Immature natural killer cell (primary cell): ENCODE results near the gene KCNJ12. TPM values are rescaled to one million over a fixed set of nuclear protein-coding genes. Genes with fewer than 3 reads are reported as not detected.
"Not testable (repeated sequence)": the region's sequence is repeated elsewhere in the genome, so short reads cannot be mapped to it uniquely, and the experiment has no call there.

Experiments used
- DNase-seq, 3 donors: peaks; one replicate each; pipeline ENCODE4 v3.0.0; 2022; ENCODE audit warnings: mixed read lengths in 1 of 3
- H3K27ac Mint-ChIP-seq, 6 donors: one replicate each; pipeline ENCODE4 v1.8.0; 2020; ENCODE audit warnings: mixed read lengths in 6 of 6, mild to moderate bottlenecking in 5 of 6, inconsistent platforms in 4 of 6, moderate library complexity in 3 of 6
- H3K27me3 Mint-ChIP-seq, 3 donors: one replicate each; pipeline ENCODE4 v1.8.0; 2020 to 2021; ENCODE audit warnings: low read depth in 3 of 3, mild to moderate bottlenecking in 3 of 3, mixed read lengths in 3 of 3, moderate library complexity in 3 of 3, inconsistent platforms in 1 of 3
- H3K36me3 Mint-ChIP-seq, 3 donors: one replicate each; pipeline ENCODE4 v1.8.0; 2020; ENCODE audit warnings: mixed read lengths in 3 of 3, inconsistent platforms in 2 of 3, mild to moderate bottlenecking in 2 of 3
- H3K4me1 Mint-ChIP-seq, 2 donors: one replicate each; pipeline ENCODE4 v1.8.0; 2020; ENCODE audit warnings: inconsistent platforms in 2 of 2, mild to moderate bottlenecking in 2 of 2, mixed read lengths in 2 of 2, moderate library complexity in 1 of 2
- H3K4me3 Mint-ChIP-seq, 5 donors: one replicate each; pipeline ENCODE4 v1.8.0; 2020; ENCODE audit warnings: mild to moderate bottlenecking in 5 of 5, mixed read lengths in 5 of 5, inconsistent platforms in 3 of 5, moderate library complexity in 3 of 5
- H3K9me3 Mint-ChIP-seq, 6 donors: one replicate each; pipeline ENCODE4 v1.8.0; 2020; ENCODE audit warnings: mild to moderate bottlenecking in 6 of 6, mixed read lengths in 6 of 6, inconsistent platforms in 4 of 6, moderate library complexity in 3 of 6
- polyA plus RNA-seq, 3 donors: library from polyadenylated mRNA; unstranded; fragments of 300-500 nt; fragmentation: Illumina TruSeq; gene quantifications; one replicate each; pipeline ENCODE4 v1.2.3, GENCODE V29; 2021

Gene KCNJ12
- polyA plus RNA-seq, 3 donors from 2014 or later, result not detected

- not testable (repeated sequence) for DNase-seq, H3K9me3 Mint-ChIP-seq, H3K4me1 Mint-ChIP-seq, H3K27me3 Mint-ChIP-seq, H3K4me3 Mint-ChIP-seq, H3K36me3 Mint-ChIP-seq, H3K27ac Mint-ChIP-seq
Measured at GRCh38 chr17:21428752-21429424, 52.7 kb downstream of the KCNJ12 start.

GRCh38 chr17:21429921-21430628, 53.9 kb downstream of the KCNJ12 start:
- H3K27me3 Mint-ChIP-seq, H3K36me3 Mint-ChIP-seq: not testable (repeated sequence)

GRCh38 chr17:21433971-21434370, 57.8 kb downstream of the KCNJ12 start:
- H3K36me3 Mint-ChIP-seq, H3K27me3 Mint-ChIP-seq, DNase-seq, H3K4me1 Mint-ChIP-seq, H3K27ac Mint-ChIP-seq, H3K9me3 Mint-ChIP-seq: not testable (repeated sequence)
- peak overlapping the region in 1 of 5 donors; percentile 30 for H3K4me3 Mint-ChIP-seq

More at GRCh38 chr17:21429921-21430628, 53.9 kb downstream of the KCNJ12 start:
- H3K4me3 Mint-ChIP-seq, H3K27ac Mint-ChIP-seq, DNase-seq, H3K9me3 Mint-ChIP-seq, H3K4me1 Mint-ChIP-seq: not testable (repeated sequence)

GRCh38 chr17:21434976-21435375, 58.8 kb downstream of the KCNJ12 start:
- H3K27me3 Mint-ChIP-seq, H3K27ac Mint-ChIP-seq, H3K9me3 Mint-ChIP-seq, H3K36me3 Mint-ChIP-seq, H3K4me1 Mint-ChIP-seq, DNase-seq, H3K4me3 Mint-ChIP-seq: not testable (repeated sequence)

- not testable (repeated sequence) for H3K27me3 Mint-ChIP-seq, H3K9me3 Mint-ChIP-seq
Measured at GRCh38 chr17:21436481-21436880, 60.3 kb downstream of the KCNJ12 start.

GRCh38 chr17:21436883-21437836, 61.0 kb downstream of the KCNJ12 start:
- not testable (repeated sequence) for H3K4me1 Mint-ChIP-seq, H3K9me3 Mint-ChIP-seq, H3K27ac Mint-ChIP-seq, DNase-seq, H3K36me3 Mint-ChIP-seq, H3K4me3 Mint-ChIP-seq, H3K27me3 Mint-ChIP-seq

More at GRCh38 chr17:21436481-21436880, 60.3 kb downstream of the KCNJ12 start:
- H3K4me3 Mint-ChIP-seq, DNase-seq, H3K36me3 Mint-ChIP-seq, H3K4me1 Mint-ChIP-seq: not testable (repeated sequence)
- H3K27ac Mint-ChIP-seq, result peak overlapping the region in 1 of 6 donors; percentile 35

GRCh38 chr17:21438316-21439014, 62.3 kb downstream of the KCNJ12 start:
- H3K9me3 Mint-ChIP-seq, H3K4me1 Mint-ChIP-seq, H3K27me3 Mint-ChIP-seq, DNase-seq, H3K27ac Mint-ChIP-seq, H3K4me3 Mint-ChIP-seq, H3K36me3 Mint-ChIP-seq: not testable (repeated sequence)

GRCh38 chr17:21439015-21439336, 62.8 kb downstream of the KCNJ12 start:
- not testable (repeated sequence) for H3K27ac Mint-ChIP-seq, H3K4me1 Mint-ChIP-seq, H3K27me3 Mint-ChIP-seq, H3K4me3 Mint-ChIP-seq, H3K9me3 Mint-ChIP-seq, DNase-seq, H3K36me3 Mint-ChIP-seq

GRCh38 chr17:21445091-21445650, 69.0 kb downstream of the KCNJ12 start:
- Mint-ChIP-seq H3K36me3 (no peaks in the 10 kb centered on the region), H3K9me3 (no peaks in the 10 kb centered on the region), H3K27ac (no peak overlapping the region), H3K4me3 (no peak overlapping the region), H3K27me3 (peaks cover 0 to 3% (median 0%) of the 10 kb centered on the region in 3 donors), H3K4me1 (no peaks in the 10 kb centered on the region)
- DNase-seq, result no peak

GRCh38 chr17:21447552-21447951, 71.4 kb downstream of the KCNJ12 start:
- H3K4me1 Mint-ChIP-seq, H3K9me3 Mint-ChIP-seq, H3K27me3 Mint-ChIP-seq, H3K27ac Mint-ChIP-seq, DNase-seq, H3K36me3 Mint-ChIP-seq, H3K4me3 Mint-ChIP-seq: not testable (repeated sequence)

- DNase-seq, H3K36me3 Mint-ChIP-seq, H3K27ac Mint-ChIP-seq, H3K4me1 Mint-ChIP-seq, H3K27me3 Mint-ChIP-seq, H3K9me3 Mint-ChIP-seq, H3K4me3 Mint-ChIP-seq: not testable (repeated sequence)
Measured at GRCh38 chr17:21449891-21450290, 73.7 kb downstream of the KCNJ12 start.

GRCh38 chr17:21451975-21452374, 75.8 kb downstream of the KCNJ12 start:
- Mint-ChIP-seq H3K36me3 (no peaks in the 10 kb centered on the region), H3K27me3 (peaks cover 4 to 14% (median 6%) of the 10 kb centered on the region in 3 donors), H3K9me3 (no peaks in the 10 kb centered on the region), H3K27ac (no peak overlapping the region), H3K4me1 (peaks cover 11 to 16% of the 10 kb centered on the region in 2 donors), H3K4me3 (no peak overlapping the region)
- no peak for DNase-seq

GRCh38 chr17:21452377-21453143, 76.4 kb downstream of the KCNJ12 start:
- H3K4me1 Mint-ChIP-seq, result peaks cover 17 to 22% of the 10 kb centered on the region in 2 donors
- peak overlapping the region; percentile 55 to 82 (median 70) for H3K4me3 Mint-ChIP-seq
- DNase-seq, result peak; percentile 14 to 28 (median 27)
- no peaks in the 10 kb centered on the region for H3K36me3 Mint-ChIP-seq
- H3K27me3 Mint-ChIP-seq, result peaks cover 4 to 14% (median 6%) of the 10 kb centered on the region in 3 donors
- no peak overlapping the region for H3K27ac Mint-ChIP-seq
- H3K9me3 Mint-ChIP-seq, result no peaks in the 10 kb centered on the region
